SK-N-SH treated with all-trans-retinoic acid at 6 μM for 48 hours (cell line): Measurements from ENCODE around the gene FEN1.

ENCODE experiments used
- ISL1 ChIP-seq: fragments of 250-450 bp; sonication (Bioruptor Pico); IDR thresholded peaks from 2 replicates; pipeline ENCODE4 v2.1.2; 2022; ENCODE audit warnings: mild to moderate bottlenecking, moderate library complexity
- TOX ChIP-seq: fragments of 250-450 bp; sonication (Bioruptor Pico); IDR thresholded peaks from 2 replicates; pipeline ENCODE4 v1.8.0; 2021; ENCODE audit warnings: mild to moderate bottlenecking, moderate library complexity, borderline replicate concordance
- ZC3H10 ChIP-seq: fragments of 250-450 bp; sonication (Bioruptor Pico); IDR thresholded peaks from 2 replicates; pipeline ENCODE4 v1.5.1; 2021; ENCODE audit warnings: mild to moderate bottlenecking, moderate library complexity
- ZFP3 ChIP-seq: fragments of 250-450 bp; sonication (Bioruptor Pico); IDR thresholded peaks from 2 replicates; pipeline ENCODE4 v1.5.0; 2020; ENCODE audit warnings: mild to moderate bottlenecking, moderate library complexity
- ZNF70 ChIP-seq: fragments of 450-650 bp; formaldehyde crosslinking; IDR thresholded peaks from 2 replicates; pipeline ENCODE4 v1.5.0; 2020; ENCODE audit warnings: mild to moderate bottlenecking, moderate library complexity

- TF ChIP-seq TOX (CRISPR knock-in tag) (no peak), ZNF70 (no peak), ZFP3 (no peak), ZC3H10 (CRISPR knock-in tag) (no peak), ISL1 (no peak)
Observed at GRCh38 chr11:61753672-61754071, 39.0 kb upstream of the FEN1 start.
